NCI-H1436 treated with DMSO at 0.1 percent for 48 hours (cell line): ENCODE measurements around the gene EVC.

ENCODE experiments used
- DNase-seq: peaks from one replicate; lab custom pipeline; 2025; lab: John Stamatoyannopoulos, UW

The EVC gene

DNA sequence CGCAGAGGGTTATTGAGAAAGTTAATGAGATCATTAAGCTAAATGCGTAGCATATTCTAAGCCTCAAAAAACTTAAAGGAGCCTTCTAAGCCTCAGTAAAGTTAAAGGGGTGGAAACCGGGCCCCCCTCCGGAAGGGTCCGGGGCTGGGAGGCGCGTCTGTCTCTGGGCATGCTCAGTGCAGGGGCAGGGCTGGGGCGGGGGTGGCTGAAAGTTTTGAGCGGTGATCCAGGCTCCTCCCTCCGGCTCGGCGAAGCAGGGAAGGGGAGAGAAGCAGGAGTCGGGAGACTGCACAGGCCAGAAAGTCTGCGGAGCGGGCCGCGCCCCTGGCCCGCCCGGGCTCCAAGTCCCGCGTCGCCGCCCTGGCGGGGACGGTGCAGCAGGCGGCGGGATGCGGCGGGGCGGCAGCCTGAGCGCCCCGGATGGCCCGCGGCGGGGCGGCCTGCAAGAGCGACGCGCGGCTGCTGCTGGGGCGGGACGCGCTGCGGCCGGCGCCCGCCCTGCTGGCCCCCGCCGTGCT lies at the start of gene EVC:
EVC (plus strand) TSS at position 241 of the 518 bp plus-strand sequence; CDS start at position 421, 180 bp downstream.
- DNase-seq = no peak

DNA sequence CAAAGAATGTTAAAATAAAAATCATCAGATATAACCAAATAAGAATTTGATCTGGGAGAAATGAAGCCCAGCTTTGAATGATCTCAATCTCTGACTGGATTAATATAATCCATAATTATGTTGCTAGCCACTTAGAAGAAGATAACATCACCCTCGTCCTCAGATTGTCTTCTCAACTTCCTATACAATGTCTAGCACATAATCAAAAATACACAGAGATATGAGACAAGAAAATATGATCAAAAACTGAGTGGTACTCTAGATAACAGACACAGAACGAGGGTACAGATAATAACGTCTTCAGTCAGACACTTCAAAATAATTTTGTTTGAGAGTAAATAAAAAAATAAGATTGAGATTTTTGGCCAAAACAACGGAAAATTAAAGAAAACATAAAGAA lies 49.8 kb upstream of the EVC start:
- no peak for DNase-seq

DNA sequence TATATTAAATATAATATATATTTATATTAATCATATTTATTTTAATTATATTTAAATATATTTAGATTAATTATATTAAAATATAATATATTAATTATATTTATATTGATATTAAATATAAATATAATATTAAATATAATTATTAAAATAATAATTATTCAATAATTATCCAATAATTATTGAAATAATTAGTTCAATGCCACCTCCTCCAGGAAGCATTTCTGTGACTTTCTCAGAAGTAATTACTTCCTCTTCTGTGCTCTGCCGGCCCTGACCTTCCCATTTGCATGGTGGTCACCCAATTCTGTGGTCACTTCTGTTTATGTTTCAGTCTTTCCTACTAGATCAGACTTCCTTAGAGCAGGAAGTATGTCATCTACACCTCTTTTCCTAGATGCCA lies 48.4 kb upstream of the EVC start:
- DNase-seq = no peak

DNA sequence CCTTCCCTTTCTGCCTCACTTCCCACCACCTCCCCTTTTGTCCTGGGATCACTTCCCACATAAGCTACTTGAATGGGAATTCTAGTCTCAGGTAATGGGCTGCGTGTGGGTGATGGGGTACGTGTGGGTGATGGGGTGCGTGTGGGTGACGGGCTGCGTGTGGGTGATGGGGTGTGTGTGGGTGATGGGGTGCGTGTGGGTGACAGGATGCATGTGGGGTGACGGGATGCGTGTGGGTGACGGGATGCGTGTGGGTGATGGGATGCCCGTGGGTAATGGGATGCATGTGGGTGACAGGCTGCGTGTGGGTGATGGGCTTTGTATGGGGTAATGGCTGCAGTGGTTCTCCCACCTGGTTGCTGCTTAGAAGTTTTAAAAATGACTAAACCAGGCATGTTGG lies 46.2 kb upstream of the EVC start:
- no peak for DNase-seq

DNA sequence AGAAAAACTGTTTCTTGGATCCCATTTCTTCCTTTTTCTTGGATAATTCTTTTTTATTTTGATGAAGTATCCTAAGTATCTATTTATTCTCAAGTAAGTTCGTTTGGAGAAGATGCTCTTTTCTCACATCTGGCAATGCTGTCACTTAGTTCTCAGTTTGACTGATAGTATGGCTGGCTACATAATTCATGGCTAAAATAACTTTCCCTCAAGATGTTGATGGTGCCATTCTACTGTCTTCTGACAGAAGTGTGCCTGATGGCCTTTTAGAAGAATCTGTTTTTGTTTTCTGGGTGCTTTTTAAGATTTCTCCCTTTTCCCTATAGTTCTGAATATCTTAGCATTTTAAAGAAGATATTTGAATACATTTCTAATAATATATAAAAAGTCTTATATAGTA lies 44.3 kb upstream of the EVC start:
- DNase-seq = no peak

DNA sequence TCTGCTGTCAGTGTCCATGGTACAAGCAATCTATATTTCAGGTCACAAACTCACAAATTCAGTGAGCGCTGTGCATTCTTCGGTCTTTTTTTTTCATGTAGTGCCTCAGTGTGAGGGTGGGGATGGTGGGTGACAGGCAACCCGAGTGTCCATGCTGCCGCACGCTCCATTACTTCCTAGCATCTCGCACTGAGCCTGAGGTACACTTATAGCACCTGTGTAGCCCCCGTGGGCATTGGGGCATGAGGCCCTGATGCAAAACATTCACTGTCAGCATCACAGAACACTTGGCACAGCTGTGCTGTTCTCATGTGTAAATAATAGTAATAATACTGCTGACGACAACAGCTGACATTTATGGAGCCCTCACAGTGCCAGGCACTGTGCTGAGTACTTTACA lies 34.2 kb upstream of the EVC start:
- no peak for DNase-seq

DNA sequence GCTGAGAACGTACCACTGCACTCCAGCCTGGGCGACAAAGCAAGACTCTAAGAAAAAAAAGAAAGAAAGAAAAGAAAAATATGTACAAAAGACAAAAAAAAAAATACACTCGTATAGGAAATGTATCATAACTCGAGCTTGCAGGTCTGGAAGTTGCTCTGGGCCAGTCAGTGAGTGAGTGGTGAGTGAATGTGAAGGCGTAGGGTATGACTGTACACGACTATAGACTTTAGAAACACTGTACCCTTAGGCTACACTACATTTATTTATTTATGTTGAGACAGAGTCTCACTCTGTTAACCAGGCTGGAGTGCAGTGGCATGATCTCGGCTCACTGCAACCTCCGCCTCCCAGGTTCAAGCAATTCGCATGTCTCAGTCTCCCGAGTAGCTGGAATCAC lies 32.0 kb upstream of the EVC start:
- DNase-seq = no peak

DNA sequence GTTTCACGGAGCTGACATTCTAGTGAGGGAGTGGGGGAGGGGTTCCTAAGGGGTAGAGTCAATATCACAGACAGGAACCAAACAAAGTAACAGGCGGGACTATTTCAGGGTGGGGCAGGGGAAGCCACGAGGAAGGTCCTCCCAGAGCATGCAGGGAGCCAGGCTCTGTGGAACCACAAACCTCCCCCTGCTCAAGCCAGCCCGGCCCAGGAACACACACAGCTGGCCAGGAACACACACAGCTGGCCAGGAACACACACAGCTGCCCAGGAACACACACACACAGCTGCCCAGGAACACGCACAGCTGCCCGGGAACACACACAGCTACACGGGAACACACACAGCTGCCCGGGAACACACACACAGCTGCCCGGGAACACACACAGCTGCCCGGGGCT lies 27.4 kb upstream of the EVC start:
- DNase-seq = no peak

DNA sequence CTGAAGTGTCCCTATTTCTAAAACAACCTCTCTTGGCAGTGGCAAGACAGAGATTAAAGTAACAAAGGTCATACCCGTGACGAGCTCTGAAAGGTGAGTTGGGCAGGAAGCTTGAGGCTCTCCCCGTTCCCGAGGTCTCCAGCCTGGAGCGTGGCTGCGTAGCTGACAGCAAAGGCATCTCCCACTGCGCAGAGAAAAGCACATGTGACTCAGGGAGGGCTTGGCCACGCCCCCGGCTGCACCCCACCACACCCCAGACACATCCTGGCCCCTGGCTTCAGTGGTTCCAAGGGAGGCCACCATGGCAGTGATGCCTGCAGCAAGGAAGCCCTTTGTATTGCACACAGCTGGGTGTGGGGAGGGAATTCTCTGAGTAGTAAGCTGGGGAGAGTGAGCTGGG lies 25.7 kb upstream of the EVC start:
- DNase-seq = no peak

DNA sequence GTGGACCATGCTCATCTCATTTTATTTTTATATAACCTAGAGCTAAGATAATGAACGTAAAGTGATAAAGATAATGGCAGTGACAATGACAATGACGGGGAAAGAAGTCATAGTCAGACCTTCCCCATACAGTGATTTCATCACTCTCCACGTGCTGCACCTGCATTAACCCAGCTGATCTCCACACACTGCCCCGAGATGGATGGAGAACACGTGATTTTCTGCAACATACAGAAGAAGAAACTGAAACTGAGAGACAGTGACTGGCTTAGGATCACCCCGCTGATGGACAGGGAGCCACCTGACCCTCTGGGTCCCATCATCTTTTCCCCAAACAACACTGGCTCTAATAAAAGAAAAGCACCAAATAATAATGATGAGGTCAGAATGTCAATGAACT lies 24.7 kb upstream of the EVC start:
- DNase-seq = no peak

DNA sequence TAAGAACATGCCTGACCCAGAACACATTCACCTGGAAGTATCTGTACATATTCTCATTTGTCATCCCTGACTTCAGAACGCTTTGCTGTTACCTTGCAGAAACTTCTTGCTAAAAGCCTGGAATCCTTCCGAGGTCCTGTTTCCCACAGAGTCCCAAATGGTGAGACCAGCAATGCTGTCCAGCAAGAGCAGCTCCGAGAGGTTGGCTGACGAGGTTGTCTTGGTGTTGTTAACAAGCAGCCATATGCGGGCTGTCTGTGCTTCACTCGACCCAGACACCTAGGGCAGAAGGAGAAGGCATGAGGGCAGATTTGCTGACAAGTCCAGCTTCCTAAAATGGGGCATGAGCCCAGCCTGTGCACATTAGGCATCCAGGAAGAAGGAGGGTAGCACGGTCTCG lies 21.9 kb upstream of the EVC start:
- DNase-seq = no peak

DNA sequence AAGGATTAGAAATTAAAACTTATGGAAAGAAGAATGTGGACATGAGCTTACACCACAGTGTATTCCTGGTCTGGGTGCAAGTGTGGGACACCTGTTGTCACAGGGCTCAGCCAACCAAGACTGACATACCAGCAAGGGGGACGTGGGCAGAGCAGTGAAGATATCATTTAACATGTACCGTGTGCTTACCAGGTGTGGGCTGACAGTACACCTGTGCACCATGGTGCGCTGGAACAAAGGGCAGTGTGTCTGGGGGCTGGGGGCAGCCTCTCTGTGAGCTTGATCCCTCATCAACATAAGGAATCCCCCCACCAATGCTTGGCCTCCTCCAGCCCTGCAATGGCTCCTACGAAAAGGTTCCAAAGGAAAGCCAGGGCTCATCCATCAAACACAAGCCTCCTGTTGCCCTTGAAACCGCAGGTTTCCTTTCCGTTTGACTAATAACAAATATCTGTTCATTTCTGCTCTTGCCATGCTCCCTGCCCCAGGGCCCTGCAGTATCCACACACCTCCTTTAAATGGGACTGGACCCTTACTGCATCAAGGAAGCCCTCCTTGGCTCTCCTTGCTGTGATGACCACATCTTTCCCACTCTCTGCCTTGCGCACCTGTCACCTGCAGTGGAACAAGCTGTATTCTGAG lies 19.4 kb upstream of the EVC start:
- DNase-seq = no peak

DNA sequence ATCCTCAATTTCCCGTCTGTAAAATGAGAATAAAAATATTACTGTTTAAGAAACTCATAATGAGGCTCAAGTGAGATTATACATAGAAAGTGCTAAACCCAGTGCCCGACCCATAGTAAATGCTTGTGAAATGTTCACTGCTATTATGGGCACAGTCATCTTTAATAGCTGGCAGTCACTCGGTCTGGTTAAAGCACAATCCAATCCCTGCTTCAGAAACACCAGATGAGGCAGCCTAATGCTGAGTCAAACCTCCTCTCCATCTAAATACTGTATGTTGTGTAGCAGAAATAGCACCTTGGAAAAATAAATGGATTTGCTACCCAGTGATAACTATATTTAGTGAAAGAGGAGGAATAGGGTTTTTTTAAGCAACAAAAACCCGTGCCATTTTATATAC lies 17.1 kb upstream of the EVC start:
- no peak for DNase-seq

DNA sequence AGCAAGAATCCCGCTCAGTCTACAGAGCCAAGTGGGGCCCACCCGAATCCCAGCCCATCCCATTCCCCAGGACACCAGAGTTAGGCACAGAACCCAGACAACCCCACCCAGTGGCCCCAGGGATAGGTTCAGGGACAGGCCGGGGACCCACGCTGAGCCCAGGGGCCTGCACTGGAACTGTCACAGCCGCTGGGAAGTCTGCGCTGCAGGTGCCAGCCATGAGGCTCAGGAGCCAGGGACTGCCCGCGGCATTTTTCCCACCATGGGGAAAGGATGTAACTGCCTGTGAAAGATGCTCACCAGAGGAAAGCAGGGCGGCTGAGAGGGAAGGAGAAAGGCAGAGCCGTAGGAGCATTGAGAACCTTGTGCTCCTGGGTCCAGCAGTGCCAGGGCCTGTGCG lies 14.7 kb upstream of the EVC start:
- no peak for DNase-seq

DNA sequence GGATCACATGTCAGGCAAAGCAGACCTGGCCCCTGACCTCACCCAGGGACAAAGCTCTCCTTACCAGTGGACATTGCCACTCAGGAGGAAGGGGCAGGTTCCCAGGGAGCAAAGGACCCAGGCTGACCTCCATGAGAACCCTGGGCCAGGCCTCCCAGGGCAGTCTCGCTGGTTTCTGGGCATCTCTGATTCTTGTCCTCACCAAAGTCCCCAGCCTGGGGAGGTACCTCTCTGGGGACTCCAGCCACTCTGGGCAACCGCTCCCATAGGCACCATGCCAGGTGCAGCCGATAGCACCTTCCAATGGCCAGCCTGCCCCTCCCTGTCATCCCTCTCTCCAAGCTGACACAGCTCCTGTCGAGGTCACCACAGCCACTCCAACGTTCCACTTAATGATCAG lies 10.5 kb upstream of the EVC start:
- DNase-seq = no peak

DNA sequence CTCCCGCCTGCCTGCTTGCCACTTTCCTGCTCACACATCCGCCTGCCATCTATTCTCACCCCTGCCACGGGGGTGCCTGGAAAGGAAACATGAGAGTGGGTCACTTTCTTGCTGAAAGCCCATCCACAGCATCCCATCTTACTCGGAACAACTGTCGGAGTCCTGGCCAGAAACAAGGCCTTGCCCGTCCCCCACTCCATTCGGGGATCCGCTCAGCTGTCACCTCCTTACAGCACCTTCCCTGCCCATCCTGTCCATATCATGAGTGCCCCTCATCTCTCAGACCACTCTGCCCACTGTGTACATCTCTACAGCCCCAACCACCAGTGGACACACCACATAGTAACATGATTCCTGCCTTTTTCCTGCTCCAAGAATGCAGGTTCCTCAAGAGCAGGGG lies 9.0 kb upstream of the EVC start:
- no peak for DNase-seq

DNA sequence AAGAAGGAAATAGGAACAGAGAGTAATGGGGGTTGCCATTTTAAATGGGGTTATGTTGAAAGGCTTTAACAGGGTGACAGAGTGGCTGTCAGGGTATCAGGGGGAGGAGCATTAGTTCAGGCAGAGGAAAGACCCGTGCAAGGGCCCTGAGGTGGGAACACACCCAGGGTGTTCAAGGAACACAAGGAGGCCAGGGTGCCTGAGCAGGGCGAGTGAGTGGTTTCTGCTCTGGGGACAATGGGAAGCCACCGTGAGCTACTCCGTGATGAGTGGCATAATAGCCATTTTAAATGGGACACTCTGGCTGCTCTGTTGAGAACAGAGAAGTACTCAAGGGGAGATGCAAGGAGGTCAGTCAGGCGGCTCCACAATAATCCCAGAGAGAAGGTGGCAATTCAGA lies 7.2 kb upstream of the EVC start:
- no peak for DNase-seq

DNA sequence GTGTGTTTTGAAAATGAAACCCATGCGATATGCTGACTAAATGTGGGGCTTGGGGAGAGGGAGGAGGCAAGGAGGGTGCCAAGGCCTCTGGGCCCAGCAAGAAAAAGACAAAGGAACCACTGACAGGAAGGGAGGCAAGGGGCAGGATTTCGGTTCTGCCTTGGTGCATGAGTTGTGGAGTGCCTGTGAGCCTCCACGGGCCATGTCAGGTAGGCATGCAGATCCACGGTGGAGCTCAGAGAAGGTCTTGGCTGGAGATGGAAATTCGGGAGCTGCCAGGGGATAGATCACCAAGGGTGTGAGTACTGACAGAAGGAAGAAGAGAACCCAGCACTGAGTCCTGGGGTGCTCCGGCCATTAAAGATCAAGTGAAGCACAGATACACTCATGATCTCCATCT lies 6.7 kb upstream of the EVC start:
- DNase-seq = no peak

DNA sequence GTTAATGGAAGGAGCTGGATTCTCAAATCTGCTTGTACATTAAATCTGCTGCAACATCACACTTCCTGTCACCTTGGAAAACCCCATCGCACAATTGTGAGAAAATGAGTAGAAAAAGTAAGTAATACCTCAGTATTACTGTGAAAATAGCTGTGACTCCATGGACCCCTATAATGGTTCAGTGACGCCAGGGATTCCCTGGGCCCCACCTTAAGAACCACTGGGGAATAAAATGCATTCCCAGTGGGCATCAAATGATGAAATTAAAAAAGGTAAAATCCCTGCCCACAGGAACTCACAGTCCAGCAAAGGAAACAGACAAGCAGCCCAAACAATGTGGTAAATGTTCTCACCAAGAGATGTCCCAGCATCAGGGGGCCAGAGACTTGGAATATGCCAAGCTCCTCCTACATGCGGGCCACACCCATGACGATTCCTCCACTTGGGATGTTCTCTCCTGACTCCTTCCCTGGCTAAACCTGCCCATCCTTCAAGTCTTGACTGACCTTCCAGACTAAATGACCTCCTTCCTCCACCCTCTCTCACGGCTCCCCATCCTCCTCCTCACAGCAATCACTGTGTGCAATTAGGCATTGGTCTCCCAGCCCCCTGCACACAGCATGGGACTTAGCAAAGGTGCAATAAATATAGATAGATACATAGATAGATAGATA lies 5.2 kb upstream of the EVC start:
- DNase-seq = no peak

DNA sequence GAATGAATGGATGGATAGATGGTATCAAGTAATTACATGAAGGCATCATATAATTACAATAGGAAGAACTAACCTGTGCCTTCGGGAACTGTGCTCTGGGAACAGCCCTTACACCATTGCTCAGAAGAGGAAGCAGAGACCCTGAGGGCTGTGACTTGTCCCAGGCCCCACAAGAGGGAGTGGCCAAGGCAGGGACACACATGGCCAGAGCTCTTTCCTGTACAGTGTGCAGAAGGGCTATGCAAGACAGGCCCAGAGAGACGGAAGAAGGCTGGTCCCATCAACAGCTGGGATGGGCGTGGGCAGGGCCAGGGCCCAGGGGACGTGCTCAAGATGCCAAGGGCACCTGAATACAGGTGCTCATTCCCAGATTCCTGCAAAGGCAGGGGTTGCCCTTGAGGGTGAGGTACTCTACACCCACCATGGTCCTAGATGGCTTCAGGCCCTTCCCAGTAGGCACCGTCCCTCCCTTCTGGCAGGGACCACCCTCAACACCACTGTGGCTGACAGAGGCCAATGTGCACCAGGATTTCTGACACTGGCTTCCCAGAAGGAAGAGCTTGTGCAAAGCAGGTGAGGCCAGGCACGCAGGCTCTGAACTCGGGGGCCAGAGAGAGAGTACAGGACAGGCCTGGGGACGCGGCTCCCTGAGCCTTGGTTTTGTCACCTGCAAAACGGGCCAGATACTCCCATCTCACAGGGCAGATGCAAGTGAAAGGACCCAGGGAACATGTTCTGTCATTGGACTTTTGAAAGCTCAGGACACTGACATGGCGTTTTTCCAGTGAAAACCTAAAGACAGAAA lies 4.3 kb upstream of the EVC start:
- DNase-seq = no peak

DNA sequence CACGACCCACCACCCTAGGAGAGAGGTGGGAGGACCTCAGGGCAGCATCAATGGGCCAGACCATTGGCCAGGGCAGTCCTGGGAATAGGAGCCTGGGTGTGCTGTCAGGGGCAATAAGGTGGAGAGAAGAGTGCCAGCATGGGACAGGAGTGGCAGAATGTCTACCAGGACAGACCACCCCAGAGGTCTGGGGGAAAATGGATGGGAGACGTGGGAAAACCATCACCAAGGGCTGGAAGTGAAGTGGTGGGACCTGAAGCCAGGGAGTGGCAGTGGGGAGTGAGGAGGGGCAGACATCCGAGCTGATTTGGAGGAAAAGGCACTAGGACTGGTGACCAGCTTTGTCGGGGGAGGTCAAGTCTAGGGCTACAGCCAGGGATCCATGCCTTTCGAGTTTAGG lies 3.6 kb upstream of the EVC start:
- no peak for DNase-seq

DNA sequence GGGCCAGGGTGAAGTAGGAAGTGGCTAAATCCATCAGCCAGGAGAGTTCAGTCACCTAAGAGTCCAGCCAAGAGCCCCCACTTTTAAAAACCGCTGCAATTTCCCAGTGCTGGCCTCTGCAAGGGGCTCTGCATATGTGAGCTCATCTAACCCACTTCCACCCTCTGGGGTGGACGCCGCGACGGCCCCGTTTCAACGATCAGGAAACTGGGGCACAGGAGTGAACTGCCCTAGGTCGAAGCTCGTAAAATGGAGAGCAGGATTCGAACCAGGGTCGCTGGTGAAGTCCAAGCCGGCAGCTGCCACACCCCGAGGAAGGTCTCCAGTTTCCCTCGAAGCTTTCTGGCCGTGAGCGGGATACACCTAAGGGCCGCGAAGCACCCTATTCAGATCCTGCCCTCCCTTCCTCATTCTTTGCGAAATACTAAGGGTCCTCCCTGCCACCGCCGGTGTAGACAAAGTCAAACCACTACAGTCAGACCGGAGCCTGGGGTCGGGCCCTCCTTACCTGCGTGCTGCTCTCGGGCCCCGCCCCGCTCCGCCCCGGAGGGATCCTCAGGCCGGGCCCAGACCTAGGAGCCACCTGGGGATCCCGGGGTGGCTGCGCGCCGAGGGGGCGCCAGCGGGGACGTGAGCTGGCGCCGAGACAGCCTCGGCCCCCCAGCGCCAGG lies 3.1 kb upstream of the EVC start:
- DNase-seq = no peak
